GM19452 (cell line): ENCODE measurements around the gene HDAC4.

ENCODE experiments used
- ATAC-seq: cut with Tn5 transposase; IDR thresholded peaks from one replicate; pipeline ENCODE4 v1.9.1; 2021; ENCODE audit not compliant: unreplicated experiment

The HDAC4 gene

DNA sequence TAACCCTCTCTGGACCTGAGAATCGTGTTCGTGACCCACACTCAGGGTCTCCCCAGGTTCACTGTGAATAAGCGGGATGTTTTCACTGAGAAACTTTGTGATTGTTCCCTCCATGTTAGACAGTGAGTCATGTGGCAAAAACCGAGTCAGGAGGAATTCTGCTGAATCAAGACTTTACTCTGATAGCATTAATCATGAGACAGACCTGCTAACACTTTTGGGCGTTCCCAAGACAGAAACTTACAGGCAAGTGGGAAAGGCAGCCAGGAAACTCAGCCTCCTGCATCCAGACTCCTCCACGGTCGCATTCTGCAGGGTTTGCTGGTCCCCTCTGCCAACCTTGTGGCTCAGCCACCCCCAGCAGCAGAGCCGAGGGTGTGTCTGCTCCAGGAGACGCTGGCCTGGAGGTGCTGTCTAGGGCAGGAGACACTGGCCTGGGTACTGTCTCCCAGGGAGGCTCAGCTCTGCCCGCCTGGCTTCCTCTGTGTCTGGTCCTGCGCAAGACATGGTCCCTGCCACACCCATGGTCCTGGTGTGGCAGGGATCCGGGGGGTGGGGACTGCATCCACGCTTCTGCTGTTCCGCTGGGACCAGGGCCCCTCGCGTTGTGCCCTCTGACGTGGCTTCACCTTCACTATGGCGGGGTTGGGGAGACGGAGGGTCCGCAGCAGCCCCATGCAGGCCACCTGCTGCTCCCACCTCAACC lies 375.6 kb downstream of the HDAC4 start:
- ATAC-seq = no peak

DNA sequence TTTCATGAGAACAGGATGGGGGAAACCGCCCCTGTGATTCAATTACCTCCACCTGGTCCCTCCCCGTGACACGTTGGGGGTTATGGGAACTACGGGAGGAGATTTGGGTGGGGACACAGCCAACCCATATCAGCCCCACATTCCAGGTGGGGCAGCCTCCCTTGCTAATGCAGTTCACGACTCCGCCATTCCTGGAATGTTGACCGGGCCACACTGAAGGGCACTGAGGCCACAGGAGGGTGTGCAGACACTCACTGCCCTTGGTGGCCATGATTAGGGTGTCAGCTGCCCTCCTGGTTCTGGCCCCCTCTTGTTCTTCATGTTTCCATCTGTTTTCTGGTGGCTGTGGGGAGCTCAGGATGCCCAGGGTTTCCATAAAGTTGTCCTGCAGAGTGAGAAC lies 376.6 kb downstream of the HDAC4 start:
- no peak for ATAC-seq

DNA sequence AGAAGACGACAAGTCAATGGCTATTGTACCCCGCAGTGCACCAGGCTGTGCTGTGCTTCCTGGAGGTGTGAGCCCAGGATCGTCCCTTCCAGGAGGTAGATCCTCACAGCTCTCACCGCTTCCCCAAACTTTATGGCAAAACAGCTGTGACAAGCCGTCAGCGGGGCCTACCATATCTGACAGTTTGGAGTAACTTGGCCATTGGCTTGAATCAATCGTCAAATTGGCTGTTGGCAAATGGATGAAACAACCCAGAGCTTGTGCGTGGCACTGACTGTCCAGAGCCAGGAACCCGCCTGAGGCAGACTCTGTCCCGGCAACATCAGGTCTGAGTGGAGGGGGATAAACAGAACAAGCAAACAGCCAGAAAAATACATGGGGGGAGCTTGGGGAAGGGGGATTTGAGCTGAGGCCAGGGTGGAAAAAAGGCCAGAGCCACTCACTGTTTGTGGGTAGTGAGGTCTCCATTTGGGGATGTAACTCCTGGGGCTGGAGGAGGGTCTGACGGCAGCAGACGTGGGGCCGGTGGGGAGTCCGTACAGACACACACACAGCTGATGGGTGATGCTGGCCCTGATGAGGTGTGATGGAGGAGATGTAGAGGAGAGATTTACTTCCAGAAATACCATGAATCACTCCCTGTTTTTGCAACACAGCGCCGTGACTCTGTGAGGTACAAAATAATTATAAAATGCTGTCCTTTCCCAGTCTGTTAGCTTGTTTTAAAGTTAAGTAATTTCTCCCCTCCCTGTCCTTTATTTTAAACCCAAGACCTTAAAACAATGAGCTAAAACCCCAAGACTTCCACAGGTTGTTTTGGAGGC lies 378.2 kb downstream of the HDAC4 start:
- ATAC-seq = no peak

DNA sequence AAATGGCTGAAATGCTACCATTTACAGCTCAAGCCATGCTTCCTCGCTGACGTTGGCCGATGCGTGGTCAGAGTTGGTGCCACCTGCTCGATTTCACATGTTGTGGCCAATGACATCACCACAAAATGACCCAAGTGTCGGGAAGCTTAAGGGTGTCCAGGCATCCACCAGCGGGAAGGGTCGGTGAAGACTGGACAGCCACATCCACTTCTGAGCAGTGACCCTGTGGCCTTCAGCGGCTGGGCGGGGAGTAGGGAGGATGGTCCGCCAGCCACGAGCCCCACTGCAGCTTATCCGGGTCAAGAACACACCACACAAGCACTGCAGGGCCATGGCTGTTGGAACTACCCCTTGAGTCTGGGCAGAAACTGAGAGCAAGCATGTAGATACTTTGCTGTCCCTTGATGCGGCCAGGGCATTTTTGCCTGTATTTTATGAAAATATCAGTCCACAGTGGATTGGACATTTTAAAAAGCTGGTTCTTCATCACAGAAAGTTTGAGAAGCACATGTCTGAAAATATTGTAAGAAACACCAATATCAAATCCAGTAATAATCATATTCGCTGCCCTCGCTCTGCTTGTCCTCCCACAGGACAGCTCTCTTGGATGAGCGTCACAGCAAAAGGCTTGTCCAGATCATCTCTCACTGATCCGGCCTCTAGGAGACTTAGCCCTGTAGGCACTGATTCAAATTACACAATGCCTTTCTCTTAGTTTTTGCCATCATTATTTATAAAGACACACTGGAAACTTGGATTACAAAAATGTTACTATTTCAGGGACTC lies 379.0 kb downstream of the HDAC4 start:
- ATAC-seq = no peak

DNA sequence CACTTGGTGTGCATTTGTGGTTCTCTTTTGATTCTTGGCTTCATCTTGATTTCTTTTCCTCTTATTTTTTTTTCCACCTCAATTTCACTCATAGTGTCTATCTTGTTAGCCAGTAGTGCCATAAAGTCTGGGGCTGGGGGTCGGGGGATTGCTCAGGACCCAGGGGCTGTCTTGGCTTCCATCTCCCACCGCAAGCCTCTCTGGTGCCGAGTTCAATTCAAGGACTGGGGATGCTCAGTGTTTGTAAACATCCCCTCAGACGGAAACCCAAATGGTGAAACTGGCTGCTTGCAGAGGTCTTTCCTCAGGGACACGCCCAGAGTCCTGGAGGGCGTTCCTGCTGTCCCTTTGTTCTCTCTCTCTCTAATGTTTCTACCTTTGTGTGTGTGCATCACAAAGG lies 379.6 kb downstream of the HDAC4 start:
- ATAC-seq = no peak

DNA sequence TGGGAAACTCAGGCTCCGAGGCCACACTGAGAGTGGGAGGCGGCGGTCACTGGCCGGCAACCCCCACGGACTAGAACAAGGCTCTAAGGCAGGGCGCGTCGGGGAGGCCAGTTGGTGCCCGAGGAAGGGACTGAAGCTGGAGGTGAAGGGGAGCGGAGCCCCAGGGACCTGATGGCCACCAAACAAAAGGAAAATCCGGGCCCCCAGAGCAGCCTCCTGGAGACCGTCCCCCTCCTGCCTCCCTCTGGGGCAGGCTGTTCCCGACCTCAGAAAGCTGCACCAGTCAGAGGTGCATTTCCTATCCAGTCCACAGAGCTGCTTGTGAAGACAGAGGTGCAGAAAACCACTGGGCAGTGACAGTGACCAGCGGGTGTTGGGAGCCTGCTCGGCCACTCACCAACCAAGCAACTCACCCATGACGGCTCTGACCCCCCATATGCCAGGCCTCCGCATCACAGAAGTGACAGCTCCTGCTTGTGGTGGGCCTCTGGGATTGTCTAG lies 380.2 kb downstream of the HDAC4 start:
- no peak for ATAC-seq

DNA sequence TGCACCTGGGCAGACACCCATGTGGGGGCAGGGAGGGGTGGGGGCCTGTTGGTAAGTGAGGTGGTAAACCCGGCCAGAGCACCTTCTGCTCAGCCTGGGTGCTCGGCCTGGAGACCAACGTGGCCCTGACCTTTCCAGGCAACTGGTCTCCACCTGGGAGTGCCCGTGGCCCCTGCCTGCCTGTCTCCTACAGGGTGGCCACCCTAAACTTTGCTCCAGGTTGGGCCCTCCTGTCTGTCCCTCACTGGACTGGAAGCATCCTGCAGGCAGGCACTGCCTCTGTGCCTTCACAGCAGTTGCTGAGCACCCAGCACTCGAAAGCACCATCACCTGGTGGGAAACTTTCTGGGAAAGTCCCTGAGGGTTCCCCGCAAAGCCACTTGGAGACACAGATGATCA lies 381.6 kb downstream of the HDAC4 start:
- ATAC-seq = no peak

DNA sequence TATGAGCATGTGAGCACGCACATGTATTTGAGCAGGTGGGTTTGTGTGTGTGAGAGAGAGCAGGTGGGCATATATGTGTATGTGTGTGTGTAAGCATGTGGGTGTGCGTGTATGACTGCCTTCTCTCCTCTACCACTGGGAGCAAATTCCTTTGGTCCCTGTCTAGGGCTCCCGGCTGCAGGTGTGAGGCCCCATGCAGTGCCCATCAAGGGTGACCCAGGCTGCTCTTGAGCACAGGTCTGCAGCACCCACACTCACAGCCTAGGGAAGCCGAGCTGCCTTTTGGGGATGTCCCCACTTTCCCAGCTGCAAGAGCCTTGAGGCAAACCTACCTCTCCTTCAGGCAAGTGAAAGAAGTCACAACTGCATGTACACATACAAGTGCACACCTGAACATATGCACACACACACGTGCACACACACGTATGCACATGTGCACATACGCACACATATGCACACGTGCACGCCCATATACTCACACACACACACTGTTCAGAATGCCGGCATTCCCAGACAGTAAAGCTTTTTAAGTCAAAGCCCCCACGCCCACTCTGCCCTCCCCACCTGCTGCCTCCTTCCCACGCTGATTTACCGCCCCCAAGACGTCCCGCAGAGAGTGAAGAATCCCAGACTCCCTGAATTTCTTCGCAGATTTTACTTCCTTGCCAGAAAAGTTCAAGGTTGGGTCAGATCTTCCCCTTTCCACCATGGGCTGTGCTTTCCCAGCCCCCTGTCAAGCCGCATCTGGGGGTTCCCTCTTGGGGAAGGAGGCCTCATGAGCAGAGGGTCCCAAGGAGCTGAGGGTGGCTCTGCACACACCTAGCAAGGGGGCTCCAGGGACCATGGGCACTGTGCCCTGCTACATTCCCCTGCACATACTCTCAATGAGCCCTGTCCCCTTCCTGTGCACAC lies 382.3 kb downstream of the HDAC4 start:
- no peak for ATAC-seq

DNA sequence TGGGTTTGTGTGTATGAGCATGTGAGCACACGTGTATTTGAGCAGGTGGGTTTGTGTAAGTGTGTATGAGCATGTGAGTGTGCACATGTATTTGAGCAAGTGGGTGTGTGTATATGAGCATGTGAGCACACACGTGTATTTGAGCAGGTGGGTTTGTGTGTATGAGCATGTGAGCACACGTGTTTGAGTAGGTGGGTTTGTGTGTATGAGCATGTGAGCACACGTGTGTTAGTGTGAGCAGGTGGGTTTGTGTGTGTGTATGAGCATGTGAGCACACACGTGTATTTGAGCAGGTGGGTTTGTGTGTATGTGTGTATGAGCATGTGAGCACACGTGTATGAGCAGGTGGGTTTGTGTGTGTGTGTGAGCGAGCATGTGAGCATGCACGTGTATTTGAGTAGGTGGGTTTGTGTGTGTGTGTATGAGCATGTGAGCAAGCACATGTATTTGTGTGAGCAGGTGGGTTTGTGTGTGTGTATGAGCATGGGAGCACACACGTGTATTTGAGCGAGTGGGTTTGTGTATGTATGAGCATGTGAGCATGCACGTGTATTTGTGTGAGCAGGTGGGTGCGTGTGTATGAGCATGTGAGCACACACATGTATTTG lies 383.2 kb downstream of the HDAC4 start:
- ATAC-seq = no peak

DNA sequence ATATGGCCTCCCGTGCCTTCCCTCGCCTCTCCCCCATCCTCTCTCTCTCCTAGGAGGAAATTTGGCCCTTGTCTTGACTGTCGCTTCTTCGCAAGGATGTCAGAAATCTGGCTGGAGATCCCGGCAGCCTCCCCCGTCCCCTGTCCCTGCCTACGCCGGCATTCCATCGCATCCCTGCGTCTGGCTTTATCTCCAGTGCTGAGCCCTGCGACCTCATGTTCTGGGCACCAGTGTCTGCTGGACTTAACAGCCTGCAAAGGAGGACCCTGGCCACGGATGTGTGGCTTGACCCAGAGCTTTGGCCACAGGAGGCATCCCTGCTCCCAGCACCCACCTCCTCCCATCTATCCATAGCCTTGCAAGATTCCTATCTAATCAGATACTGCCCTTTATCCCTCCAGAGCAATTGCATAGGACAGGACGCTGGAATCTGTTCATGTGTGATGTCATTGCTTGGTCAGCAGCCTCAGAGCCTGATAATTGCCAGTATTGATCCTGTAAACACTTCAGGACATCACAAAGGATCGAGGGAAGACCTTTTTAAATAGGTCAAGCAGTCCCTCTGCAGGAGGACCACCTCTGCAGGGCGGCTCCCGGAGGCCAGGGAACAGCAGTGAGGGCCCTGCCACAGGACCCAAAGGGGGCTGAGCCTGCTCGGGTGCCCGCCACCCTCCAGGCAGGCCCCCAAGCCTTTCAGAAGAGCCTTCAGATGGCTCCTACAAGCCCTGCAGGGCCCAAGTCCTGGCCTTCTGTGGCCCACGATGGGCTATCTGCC lies 384.7 kb downstream of the HDAC4 start:
- ATAC-seq = no peak

DNA sequence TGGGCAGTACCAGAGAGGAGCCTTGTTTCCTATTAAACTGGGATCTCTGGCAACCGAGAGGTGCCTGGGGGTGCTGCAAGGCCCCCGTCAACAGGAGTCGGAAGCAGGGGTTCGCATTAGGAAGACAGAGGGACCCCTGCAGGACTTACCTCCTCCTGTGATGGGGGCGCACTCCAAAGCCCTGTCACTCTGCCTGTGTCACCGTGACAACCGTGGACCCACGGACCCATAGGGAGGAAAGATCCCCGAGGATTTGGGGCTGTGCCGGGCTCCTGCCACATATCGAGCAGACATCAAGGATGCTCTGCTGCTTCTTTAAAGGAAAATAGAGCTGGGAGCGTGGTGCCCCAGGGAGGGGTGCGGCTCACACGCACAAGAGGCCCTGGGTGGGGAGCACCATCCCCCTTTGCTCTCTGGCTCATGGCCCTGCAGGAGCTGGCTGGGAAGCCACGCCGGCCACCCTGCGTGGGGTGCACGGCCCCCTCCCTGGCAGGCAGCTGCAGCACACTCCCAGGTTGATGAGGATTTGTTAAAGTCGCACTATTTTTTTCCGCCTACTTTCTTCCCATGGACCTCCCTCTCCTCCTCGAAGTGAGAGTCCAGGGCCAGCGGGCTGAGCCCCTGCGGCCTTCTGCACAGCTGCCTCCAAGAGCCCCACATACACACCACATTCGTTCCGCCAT lies 385.5 kb downstream of the HDAC4 start:
- no peak for ATAC-seq

DNA sequence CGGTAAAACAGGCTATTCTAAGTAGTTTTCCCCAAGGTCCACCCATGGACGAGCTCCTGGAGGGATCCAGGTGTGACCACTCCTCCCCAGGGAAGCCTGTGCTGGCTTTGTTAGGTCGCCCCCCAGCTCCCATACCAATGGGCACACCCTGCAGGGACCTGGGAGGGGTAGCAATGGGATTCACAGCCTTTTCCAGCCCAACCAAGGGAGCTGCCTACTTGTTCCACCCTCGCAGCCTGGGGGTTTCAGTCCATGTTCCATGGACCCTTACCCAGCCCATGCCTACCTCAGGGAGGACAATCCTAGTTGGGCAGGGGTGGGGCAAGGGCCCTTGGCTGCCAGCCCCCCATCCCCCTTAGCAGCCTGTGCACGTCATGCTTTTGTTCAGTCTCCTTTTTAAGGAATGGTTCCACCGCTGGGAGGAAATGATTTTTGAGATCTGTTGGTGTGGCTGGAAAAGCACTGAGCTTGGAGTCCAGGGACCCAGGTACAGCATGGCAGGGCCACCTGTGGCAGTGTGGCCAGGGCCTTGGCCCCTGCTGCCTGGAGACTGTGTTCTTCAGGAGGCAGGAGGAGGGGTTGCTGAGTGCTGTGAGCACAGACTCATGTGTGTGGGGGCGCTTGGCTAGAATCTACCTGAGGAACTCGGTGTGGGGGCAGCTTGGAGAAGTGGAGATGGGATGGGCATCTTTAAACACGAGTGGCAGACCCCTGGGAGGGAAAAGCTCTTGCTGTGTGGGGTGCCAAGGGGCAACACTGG lies 386.2 kb downstream of the HDAC4 start:
- ATAC-seq = no peak

DNA sequence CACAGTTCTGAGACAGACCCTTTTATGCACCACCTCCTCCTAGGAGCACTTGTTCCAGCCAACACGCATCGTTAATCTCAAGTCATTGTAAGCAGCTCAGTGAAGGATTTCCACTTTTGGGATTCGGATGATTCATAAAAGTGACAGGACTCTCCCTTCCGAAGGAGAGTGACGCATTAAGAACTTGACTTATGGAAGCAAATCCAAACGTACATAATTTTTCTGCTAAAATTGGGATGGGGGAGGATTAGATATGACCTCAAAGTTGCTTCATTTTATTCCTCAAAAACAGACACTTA lies 387.2 kb downstream of the HDAC4 start:
- no peak for ATAC-seq

DNA sequence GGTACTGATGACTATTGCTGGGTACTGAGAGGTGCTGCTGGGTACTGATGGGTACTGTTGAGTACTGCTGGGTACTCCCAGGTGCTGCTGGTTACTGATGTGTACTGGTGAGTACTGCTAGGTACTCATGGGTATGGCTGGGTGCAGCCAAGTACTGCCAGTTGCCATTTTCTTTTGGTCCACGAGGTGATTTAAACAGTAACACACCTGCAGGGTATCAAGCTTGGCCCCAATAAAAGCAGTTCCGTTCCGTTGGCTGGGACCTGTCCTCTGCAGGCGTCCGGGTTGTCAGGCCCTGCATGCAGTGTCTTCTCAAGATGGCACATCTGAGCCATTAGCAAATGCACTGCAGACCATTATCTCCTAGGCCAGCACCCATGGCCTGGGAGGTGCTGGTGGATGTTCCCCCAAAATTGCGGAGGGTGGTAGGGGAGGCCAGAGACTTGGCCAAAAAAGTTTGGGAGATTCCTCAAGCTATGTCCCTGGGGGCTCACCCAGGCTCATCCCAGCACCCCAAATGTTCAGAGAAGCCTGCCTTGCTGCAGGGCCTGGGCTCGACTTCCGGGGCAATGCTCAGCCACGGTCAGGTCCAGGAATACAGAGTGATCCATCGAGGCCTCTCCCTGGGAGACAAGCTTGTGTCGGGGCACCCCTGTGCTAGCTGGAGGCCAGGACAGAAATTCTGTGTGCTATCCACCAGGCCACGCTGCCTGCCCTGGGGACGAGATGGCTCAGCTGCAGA lies 387.7 kb downstream of the HDAC4 start:
- ATAC-seq = no peak

DNA sequence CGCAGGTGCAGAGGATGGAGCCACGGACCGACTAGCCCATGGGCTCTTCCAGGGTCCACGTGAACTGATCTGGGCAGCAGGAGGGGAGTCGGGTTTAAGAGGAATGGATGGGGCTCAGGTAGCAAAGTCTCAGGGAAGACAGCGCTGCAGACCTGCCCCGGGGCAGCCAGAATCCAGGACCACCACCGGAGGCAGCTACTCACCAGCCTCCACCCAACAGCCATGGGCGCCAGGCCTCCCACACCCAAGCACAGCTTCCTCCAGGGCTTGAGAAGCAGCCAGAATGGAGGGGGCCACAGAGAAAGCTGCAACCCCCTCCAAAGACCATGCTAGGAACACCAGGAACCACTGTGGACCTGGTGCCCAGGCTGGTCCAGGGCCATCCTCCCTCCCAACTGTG lies 388.6 kb downstream of the HDAC4 start:
- ATAC-seq = no peak

DNA sequence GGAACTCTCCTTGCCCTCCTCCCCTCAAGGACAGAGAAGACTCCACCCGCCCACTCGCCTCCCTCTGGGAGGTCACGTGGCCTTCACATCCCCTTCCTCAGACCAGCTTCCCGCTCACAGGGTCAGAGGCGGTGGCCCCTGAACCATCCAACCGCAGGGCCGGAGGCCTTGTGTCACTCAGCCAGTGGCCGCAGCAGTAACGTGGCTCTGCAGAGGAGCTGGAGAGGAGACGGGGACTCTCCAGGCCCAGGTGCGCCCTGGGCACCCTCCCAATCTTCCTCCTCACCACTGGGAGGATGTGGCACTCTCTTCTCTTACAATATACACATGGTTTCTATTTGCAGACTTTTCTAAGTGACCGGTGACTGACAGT lies 391.2 kb downstream of the HDAC4 start:
- no peak for ATAC-seq

DNA sequence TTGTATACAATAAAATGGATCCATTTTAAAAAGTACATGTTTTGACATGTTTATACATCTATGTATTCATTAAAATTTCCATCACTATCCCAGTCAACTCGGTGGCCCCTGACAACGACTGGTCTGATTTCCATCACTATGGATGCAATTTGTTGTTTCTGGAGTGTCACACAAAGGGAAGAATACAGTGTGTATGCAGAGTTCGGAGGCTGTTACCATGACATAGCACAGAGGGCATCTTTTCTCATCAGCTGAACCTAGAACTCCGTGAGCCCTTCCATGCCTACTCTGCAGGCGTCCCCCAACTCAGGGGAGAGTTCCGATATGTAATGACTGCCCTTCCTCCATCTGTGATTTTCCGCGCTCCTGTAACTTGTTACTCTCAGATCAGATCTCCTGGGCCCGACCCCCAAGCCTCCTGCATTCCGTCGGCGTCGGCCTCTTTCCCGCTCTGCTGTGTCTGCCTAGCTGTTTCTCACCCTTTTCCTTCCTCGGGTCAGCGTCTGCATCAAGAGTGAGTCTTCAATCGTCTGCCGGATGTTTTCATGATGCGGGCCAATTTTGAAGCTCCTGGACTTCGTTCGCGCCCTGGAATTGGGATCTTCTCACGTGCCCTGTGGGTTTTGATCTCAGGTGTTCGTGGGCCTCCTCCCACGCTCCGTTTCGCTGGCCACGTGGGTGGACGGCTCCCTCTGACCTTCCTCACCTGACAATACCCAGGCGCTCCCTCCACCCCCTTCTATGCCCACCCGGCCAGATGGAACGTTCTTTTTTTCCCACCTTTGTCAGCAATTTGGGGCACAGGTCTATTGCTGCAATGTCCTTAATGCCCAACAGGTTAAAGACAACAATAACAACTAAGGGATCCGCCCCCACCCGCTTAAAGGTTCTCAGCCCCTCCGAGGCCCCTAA lies 391.9 kb downstream of the HDAC4 start:
- ATAC-seq = no peak
